Endothelial cell of umbilical vein (primary cell): ENCODE results near the gene A1BG. TPM values are rescaled to one million over a fixed set of nuclear protein-coding genes. Genes with fewer than 3 reads are reported as not detected.

ENCODE experiments used
- BruUV-seq: library from RNA; stranded (reverse); fragments of 400-500 nt; replicated peaks from 2 replicates; lab custom pipeline; 2021; lab: Mats Ljungman, UMichigan
- CTCF ChIA-PET: fragments of 300-600, 350-600 bp; sonication (Branson Sonifier 250); formaldehyde crosslinking; loops from one replicate; lab custom pipeline; 2021; ENCODE audit warnings: antibody characterized with exemption, inconsistent platforms; lab: Charles Lee
- POLR2A ChIA-PET: fragments of 300-600, 350-600 bp; sonication (Branson Sonifier 250); formaldehyde crosslinking; loops from one replicate; lab custom pipeline; 2021; ENCODE audit warnings: antibody characterized with exemption, inconsistent platforms; lab: Charles Lee
- DNase-seq: peaks from one replicate; pipeline ENCODE4 v3.0.0-alpha.2; 2011; ENCODE audit warnings: low read depth, low spot score
- FAIRE-seq: peaks from 2 replicates; lab custom pipeline; 2011; peaks lifted over from hg19 to GRCh38; lab: Jason Lieb, UNC
- H2AFZ ChIP-seq: 2 replicates; pipeline ENCODE4 v1.6.0; 2012; ENCODE audit warnings: low read depth, low read length, control low read depth, inconsistent platforms
- H3K27ac ChIP-seq: 2 replicates; pipeline ENCODE4 v1.5.1; 2011; ENCODE audit warnings: low read depth, mild to moderate bottlenecking, control low read depth, low read length, moderate library complexity; ENCODE audit not compliant: insufficient read depth
- H3K27me3 ChIP-seq, 2 experiments: 2 replicates each; pipeline versions ENCODE4 v1.6.0 to v1.6.1; 2011; ENCODE audit warnings: low read length in 2 of 2, mixed read lengths in 1 of 2; ENCODE audit not compliant: control insufficient read depth in 2 of 2, insufficient read depth in 2 of 2
- H3K36me3 ChIP-seq, 2 experiments: 2 replicates in 1 of 2; 3 replicates in 1 of 2; pipeline ENCODE4 v1.5.1; 2011; ENCODE audit warnings: low read length in 2 of 2, mild to moderate bottlenecking in 1 of 2, moderate library complexity in 1 of 2; ENCODE audit not compliant: control insufficient read depth in 2 of 2, insufficient read depth in 2 of 2; ENCODE audit errors: extremely low read depth in 1 of 2
- H3K4me1 ChIP-seq: 3 replicates; pipeline ENCODE4 v1.5.1; 2011; ENCODE audit warnings: mild to moderate bottlenecking, low read length; ENCODE audit not compliant: control insufficient read depth, insufficient read depth; ENCODE audit errors: extremely low read depth
- H3K4me2 ChIP-seq: 2 replicates; pipeline ENCODE4 v1.6.1; 2011; ENCODE audit warnings: low read length, control low read depth, mixed read lengths; ENCODE audit not compliant: insufficient read depth
- H3K4me3 ChIP-seq, 3 experiments: fragments of 200-600 bp in 1 of 3; sonication (generic), shearing (Covaris generic) in 1 of 3; replicated peaks in 1 of 3; 2 replicates each; pipeline ENCODE4 v1.5.1; 2011 to 2016; ENCODE audit warnings: control low read depth in 3 of 3, low read length in 3 of 3, mild to moderate bottlenecking in 2 of 3, inconsistent platforms in 1 of 3, low read depth in 1 of 3, moderate library complexity in 1 of 3; ENCODE audit not compliant: insufficient read depth in 1 of 3
- H3K79me2 ChIP-seq: 2 replicates; pipeline ENCODE4 v1.6.0; 2012; ENCODE audit warnings: low read length, inconsistent platforms; ENCODE audit not compliant: control insufficient read depth, insufficient read depth
- H3K9ac ChIP-seq: replicated peaks from 2 replicates; pipeline ENCODE3; 2011; ENCODE audit warnings: low read length, control low read depth; ENCODE audit not compliant: insufficient read depth; ENCODE audit errors: extremely low read depth
- H3K9me1 ChIP-seq: replicated peaks from 3 replicates; pipeline ENCODE4 v1.6.0; 2011; ENCODE audit warnings: mild to moderate bottlenecking, low read length; ENCODE audit not compliant: control insufficient read depth, insufficient read depth; ENCODE audit errors: extremely low read depth
- H3K9me3 ChIP-seq: replicated peaks from 2 replicates; pipeline ENCODE4 v1.5.1; 2012; ENCODE audit warnings: low read length, inconsistent platforms; ENCODE audit not compliant: control insufficient read depth, insufficient read depth
- H4K20me1 ChIP-seq: replicated peaks from 2 replicates; pipeline ENCODE3; 2011; ENCODE audit warnings: mild to moderate bottlenecking, low read length; ENCODE audit not compliant: control insufficient read depth, insufficient read depth; ENCODE audit errors: extremely low read depth
- EZH2 ChIP-seq: IDR thresholded peaks from 2 replicates; pipeline ENCODE4 v1.6.1; 2012; ENCODE audit warnings: borderline replicate concordance, low read depth, mild to moderate bottlenecking, moderate library complexity, low read length, inconsistent platforms; ENCODE audit not compliant: severe bottlenecking
- FOS ChIP-seq: IDR thresholded peaks from 2 replicates; pipeline ENCODE4 v1.6.1; 2011; ENCODE audit warnings: mild to moderate bottlenecking, low read length, moderate library complexity, borderline replicate concordance; ENCODE audit not compliant: insufficient read depth
- GATA2 ChIP-seq: IDR thresholded peaks from 2 replicates; pipeline ENCODE4 v1.7.0; 2011; ENCODE audit warnings: low read depth, mild to moderate bottlenecking, moderate library complexity, mixed read lengths, low read length; ENCODE audit not compliant: insufficient read length, insufficient read depth
- JUN ChIP-seq: IDR thresholded peaks from 2 replicates; pipeline ENCODE4 v1.6.1; 2011; ENCODE audit warnings: borderline replicate concordance, low read depth; ENCODE audit not compliant: insufficient read length, insufficient read depth
- MAX ChIP-seq: IDR thresholded peaks from 2 replicates; pipeline ENCODE4 v1.6.1; 2011; ENCODE audit not compliant: insufficient read depth, insufficient read length
- MYC ChIP-seq: IDR thresholded peaks from one replicate; pipeline ENCODE4 v1.6.1; 2011; ENCODE audit warnings: mild to moderate bottlenecking, low read depth, low read length
- POLR2A ChIP-seq: IDR thresholded peaks from 2 replicates; pipeline ENCODE4 v1.6.1; 2012; ENCODE audit warnings: low read depth, mild to moderate bottlenecking, control low read depth, low read length
- POLR2AphosphoS5 ChIP-seq: IDR thresholded peaks from 2 replicates; pipeline ENCODE4 v1.6.1; 2012; ENCODE audit warnings: low read depth, mild to moderate bottlenecking, control low read depth, low read length, moderate library complexity; ENCODE audit not compliant: insufficient read depth
- dilution Hi-C: fragments of 300-500 bp; cut with MboI; formaldehyde crosslinking; loops from one replicate; pipeline ENCODE4 v1.15.0; 2019; ENCODE audit warnings: low sequenced_read_pairs; ENCODE audit not compliant: extremely low pct_ligation_motif_present
- intact Hi-C: fragments of 100-400 bp; cut with micrococcal nuclease; formaldehyde crosslinking; loops from one replicate; pipeline ENCODE4 v1.10.0; 2022
- polyA plus RNA-seq, 4 experiments: library from polyadenylated mRNA; depleted of rRNA in 3 of 4; stranded (reverse) in 3 of 4; unstranded in 1 of 4; fragments of >200 nt; gene quantifications; 2 replicates each; pipeline versions ENCODE4 v1.2.1 to v1.2.3, GENCODE V29; 2011 to 2012; ENCODE audit warnings: missing spikeins in 1 of 4
- total RNA-seq: library from RNA; stranded (reverse); gene quantifications from 2 replicates; pipeline ENCODE4 v1.2.3, GENCODE V29; 2021
- TF ChIP-seq, protein P1 (sequence below), 2 donors: IDR thresholded peaks; 1 replicate in 1 of 2; 2 replicates in 1 of 2; pipeline ENCODE4 v1.5.1; 2011; ENCODE audit warnings: low read length in 2 of 2, mild to moderate bottlenecking in 2 of 2, moderate library complexity in 2 of 2, control low read depth in 1 of 2, inconsistent platforms in 1 of 2, low read depth in 1 of 2; ENCODE audit not compliant: insufficient read depth in 1 of 2; ENCODE audit errors: extremely low read depth in 1 of 2

The A1BG gene
- total and polyA plus RNA-seq, 2 donors (not counting 3 experiments of a cell fraction or from before 2014, with no cell fraction given) = 2.3 to 3.7 TPM

GRCh38 chr19:58319241-58319640 is 34.1 kb downstream of the A1BG start:
- no peaks in the 10 kb centered on the region for H4K20me1 ChIP-seq
- POLR2A ChIA-PET = no interaction called here
- no peaks in the 10 kb centered on the region for H3K79me2 ChIP-seq
- dilution Hi-C loops = no loop called here
- no peaks in the 10 kb centered on the region for H3K9me3 ChIP-seq
- no peak overlapping the region for H2AFZ ChIP-seq
- no peak overlapping the region for H3K9ac ChIP-seq
- peaks cover 0 to 14% of the 10 kb centered on the region in 2 experiments for H3K36me3 ChIP-seq
- no peaks in the 10 kb centered on the region for H3K27me3 ChIP-seq
- FAIRE-seq (no peak), DNase-seq (no peak)
- intact Hi-C loops = no loop called here
- no peaks in the 10 kb centered on the region for H3K4me1 ChIP-seq
- CTCF ChIA-PET = no interaction called here
- H3K4me3 ChIP-seq = no peak overlapping the region
- H3K4me2 ChIP-seq = no peak overlapping the region
- H3K9me1 ChIP-seq = no peaks in the 10 kb centered on the region
- BruUV-seq = no TSS peak
- H3K27ac ChIP-seq = no peak overlapping the region
- no peak for TF ChIP-seq POLR2AphosphoS5
- no peak for TF ChIP-seq GATA2
- no peak for TF ChIP-seq POLR2A
- TF ChIP-seq MYC = no peak
- no peak for TF ChIP-seq FOS
- TF ChIP-seq EZH2 = no peak
- TF ChIP-seq MAX = no peak

DNA sequence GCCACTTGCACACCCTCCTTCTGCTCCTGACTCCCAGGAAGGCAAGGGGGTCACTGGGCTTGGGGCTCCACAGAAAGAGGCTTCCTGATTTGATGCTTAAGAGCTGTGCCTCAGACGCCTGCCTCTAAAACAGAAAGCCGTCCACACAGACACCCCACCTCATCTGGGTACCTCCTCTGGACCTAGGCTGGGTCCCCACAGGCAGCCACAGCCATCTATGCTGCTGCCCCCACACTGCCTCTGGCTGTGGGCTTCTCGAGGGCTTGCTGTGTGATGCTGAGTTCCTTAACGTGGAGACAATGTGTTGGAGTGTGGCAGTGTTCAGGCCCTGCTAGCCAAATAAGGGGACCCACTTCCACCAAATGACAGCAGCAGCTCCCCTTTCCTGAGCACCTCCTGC is 35.0 kb downstream of the A1BG start:
- no peak for FAIRE-seq
- ChIA-PET POLR2A (no interaction called here), CTCF (interaction anchor here (0.9 kb wide), 1 partner anchor 9 kb away, joined by 3 read pairs; the partner anchor contains the start of gene ZSCAN22)
- Histone ChIP-seq H2AFZ (no peak overlapping the region), H3K4me1 (no peaks in the 10 kb centered on the region), H3K9ac (no peak overlapping the region), H3K79me2 (no peaks in the 10 kb centered on the region), H3K9me3 (no peaks in the 10 kb centered on the region), H3K4me2 (no peak overlapping the region), H3K9me1 (no peaks in the 10 kb centered on the region), H3K4me3 (no peak overlapping the region), H3K27me3 (no peaks in the 10 kb centered on the region), H3K27ac (no peak overlapping the region), H4K20me1 (no peaks in the 10 kb centered on the region), H3K36me3 (peaks cover 0 to 17% of the 10 kb centered on the region in 2 experiments)
- no peak for TF ChIP-seq GATA2
- TF ChIP-seq FOS = no peak
- TF ChIP-seq, protein P1, sequence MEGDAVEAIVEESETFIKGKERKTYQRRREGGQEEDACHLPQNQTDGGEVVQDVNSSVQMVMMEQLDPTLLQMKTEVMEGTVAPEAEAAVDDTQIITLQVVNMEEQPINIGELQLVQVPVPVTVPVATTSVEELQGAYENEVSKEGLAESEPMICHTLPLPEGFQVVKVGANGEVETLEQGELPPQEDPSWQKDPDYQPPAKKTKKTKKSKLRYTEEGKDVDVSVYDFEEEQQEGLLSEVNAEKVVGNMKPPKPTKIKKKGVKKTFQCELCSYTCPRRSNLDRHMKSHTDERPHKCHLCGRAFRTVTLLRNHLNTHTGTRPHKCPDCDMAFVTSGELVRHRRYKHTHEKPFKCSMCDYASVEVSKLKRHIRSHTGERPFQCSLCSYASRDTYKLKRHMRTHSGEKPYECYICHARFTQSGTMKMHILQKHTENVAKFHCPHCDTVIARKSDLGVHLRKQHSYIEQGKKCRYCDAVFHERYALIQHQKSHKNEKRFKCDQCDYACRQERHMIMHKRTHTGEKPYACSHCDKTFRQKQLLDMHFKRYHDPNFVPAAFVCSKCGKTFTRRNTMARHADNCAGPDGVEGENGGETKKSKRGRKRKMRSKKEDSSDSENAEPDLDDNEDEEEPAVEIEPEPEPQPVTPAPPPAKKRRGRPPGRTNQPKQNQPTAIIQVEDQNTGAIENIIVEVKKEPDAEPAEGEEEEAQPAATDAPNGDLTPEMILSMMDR (IDR thresholded peaks at IDR 0.05; ENCODE audit: extremely low read depth in 1 of 2, insufficient read depth in 1 of 2, low read depth in 1 of 2, low read length in 2 of 2) = no peak
- TF ChIP-seq POLR2AphosphoS5 = no peak
- no peak for TF ChIP-seq MAX
- no peak for TF ChIP-seq POLR2A
- TF ChIP-seq EZH2 = no peak
- TF ChIP-seq JUN = no peak
- TF ChIP-seq MYC = no peak
- BruUV-seq = no TSS peak
- intact Hi-C loops (no loop called here), dilution Hi-C loops (no loop called here)
- no peak for DNase-seq
